Brain microvascular endothelial cell (primary cell): ENCODE measurements around the gene BLID.
A peak's percentile ranks its signal among the peaks of the same experiment; 100 is the strongest.

Experiments used
- DNase-seq: peaks from one replicate; pipeline ENCODE4 v3.0.0-alpha.2; 2020
- H3K27ac ChIP-seq: fragments of 250-450 bp; sonication (Bioruptor Pico); 2 replicates; pipeline ENCODE4 v1.5.1; 2020; ENCODE audit warnings: mild to moderate bottlenecking, moderate library complexity
- H3K27me3 ChIP-seq: fragments of 250-450 bp; sonication (Bioruptor Pico); replicated peaks from 2 replicates; pipeline ENCODE4 v1.5.1; 2020; ENCODE audit warnings: mild to moderate bottlenecking
- H3K36me3 ChIP-seq: fragments of 250-450 bp; sonication (Bioruptor Pico); replicated peaks from 2 replicates; pipeline ENCODE4 v1.5.1; 2020; ENCODE audit warnings: mild to moderate bottlenecking
- H3K4me3 ChIP-seq: 2 replicates; pipeline ENCODE4 v1.5.1; 2011; ENCODE audit warnings: low read depth, mild to moderate bottlenecking, control low read depth, low read length, moderate library complexity
- CTCF ChIP-seq: IDR thresholded peaks from 2 replicates; pipeline ENCODE4 v1.5.1; 2011; ENCODE audit warnings: low read depth, mild to moderate bottlenecking, moderate library complexity, low read length, control low read depth, inconsistent platforms; ENCODE audit errors: missing control alignments
- in situ Hi-C: cut with HindIII; loops from 2 replicates; pipeline ENCODE4 v1.10.0; 2017; ENCODE audit warnings: low sequenced_read_pairs, low pct_ligation_motif_present

BLID gene

GRCh38 chr11:122107566-122107965 lies 8.4 kb downstream of the BLID start:
- no peak for TF ChIP-seq CTCF
- no peak overlapping the region for H3K27ac ChIP-seq
- in situ Hi-C loops = no loop called here
- DNase-seq = no peak
- H3K36me3 ChIP-seq = peaks cover 74% of the 10 kb centered on the region
- no peaks in the 10 kb centered on the region for H3K27me3 ChIP-seq
- H3K4me3 ChIP-seq = no peak overlapping the region

GRCh38 chr11:122107045-122107444 lies 9.0 kb downstream of the BLID start:
- Histone ChIP-seq H3K36me3 (peaks cover 69% of the 10 kb centered on the region), H3K27me3 (no peaks in the 10 kb centered on the region)
- in situ Hi-C loops = no loop called here

GRCh38 chr11:122105044-122105758 lies 10.8 kb downstream of the BLID start:
- peaks cover 59% of the 10 kb centered on the region for H3K36me3 ChIP-seq
- TF ChIP-seq CTCF = no peak
- no peak for DNase-seq
- no peak overlapping the region for H3K4me3 ChIP-seq
- H3K27me3 ChIP-seq = no peaks in the 10 kb centered on the region
- H3K27ac ChIP-seq = peak overlapping the region; percentile 2
- in situ Hi-C loops = no loop called here

More at GRCh38 chr11:122107045-122107444, 9.0 kb downstream of the BLID start:
- no peak for DNase-seq
- no peak for TF ChIP-seq CTCF
- peak overlapping the region; percentile 0 for H3K27ac ChIP-seq
- no peak overlapping the region for H3K4me3 ChIP-seq

- TF ChIP-seq CTCF = no peak
- in situ Hi-C loops = no loop called here
- no peak overlapping the region for H3K27ac ChIP-seq
Measured at GRCh38 chr11:122104341-122104740, 11.7 kb downstream of the BLID start.

GRCh38 chr11:122103726-122104125 lies 12.3 kb downstream of the BLID start:
- in situ Hi-C loops = no loop called here
- peak overlapping the region; percentile 1 for H3K27ac ChIP-seq
- peaks cover 62% of the 10 kb centered on the region for H3K36me3 ChIP-seq
- DNase-seq = no peak
- no peak for TF ChIP-seq CTCF
- H3K27me3 ChIP-seq = no peaks in the 10 kb centered on the region
- no peak overlapping the region for H3K4me3 ChIP-seq

More at GRCh38 chr11:122104341-122104740, 11.7 kb downstream of the BLID start:
- DNase-seq = no peak
- peaks cover 66% of the 10 kb centered on the region for H3K36me3 ChIP-seq
- no peaks in the 10 kb centered on the region for H3K27me3 ChIP-seq
- H3K4me3 ChIP-seq = no peak overlapping the region

GRCh38 chr11:122103321-122103720 lies 12.7 kb downstream of the BLID start:
- Histone ChIP-seq H3K36me3 (peaks cover 60% of the 10 kb centered on the region), H3K4me3 (no peak overlapping the region), H3K27ac (peak overlapping the region; percentile 64), H3K27me3 (no peaks in the 10 kb centered on the region)
- DNase-seq = no peak
- no peak for TF ChIP-seq CTCF
- in situ Hi-C loops = no loop called here
